GM21737 (cell line): ENCODE data around the gene RPL18A.
"Not testable (repeated sequence)": the region's sequence is repeated elsewhere in the genome, so short reads cannot be mapped to it uniquely, and the experiment has no call there.

ENCODE experiments used
- ATAC-seq: cut with Tn5 transposase; IDR thresholded peaks from one replicate; pipeline ENCODE4 v1.9.1; 2021; ENCODE audit warnings: mild to moderate bottlenecking, moderate library complexity; ENCODE audit not compliant: unreplicated experiment

The RPL18A gene

GRCh38 chr19:17866312-17866963, 6.7 kb downstream of the RPL18A start:
- no peak for ATAC-seq

DNA sequence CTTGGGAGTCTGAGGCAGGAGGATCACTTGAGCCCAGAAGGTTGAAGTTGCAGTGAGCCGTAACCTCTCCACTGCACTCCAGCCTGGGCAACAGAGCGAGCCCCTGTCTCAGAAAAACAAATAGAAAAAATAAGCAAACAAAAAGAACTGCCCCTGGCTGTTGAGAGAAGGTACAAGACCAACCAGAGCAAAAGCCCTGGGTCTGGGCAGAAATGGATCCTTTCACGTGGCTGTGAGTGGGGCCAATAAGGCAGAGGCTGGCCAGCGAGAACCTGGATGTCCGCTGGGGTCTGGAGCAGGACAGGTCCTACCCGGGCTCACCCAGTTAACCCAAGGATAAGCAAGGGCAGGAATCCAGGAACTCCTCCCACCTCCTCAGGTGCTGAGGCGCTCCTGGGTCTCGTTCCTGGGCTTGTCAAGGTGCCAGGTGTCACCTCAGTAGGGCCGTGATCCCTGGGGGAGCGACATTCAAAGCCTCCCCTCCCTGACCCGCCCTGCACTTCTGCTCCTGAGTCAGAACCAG, 7.3 kb downstream of the RPL18A start:
- ATAC-seq = no peak

- ATAC-seq = no peak
These were observed 9.0 kb downstream of the RPL18A start for GRCh38 chr19:17868669-17869068.

GRCh38 chr19:17869114-17869608, 9.5 kb downstream of the RPL18A start:
- no peak for ATAC-seq

- no peak for ATAC-seq
These were observed 11.5 kb downstream of the RPL18A start for GRCh38 chr19:17871032-17871877.

- no peak for ATAC-seq
These were observed 12.2 kb downstream of the RPL18A start, which contains the start of gene SLC5A5 for GRCh38 chr19:17871878-17872250. TSS of gene SLC5A5 (plus strand) at chr19:17871945. CDS start at chr19:17872320, 375 bp downstream.

DNA sequence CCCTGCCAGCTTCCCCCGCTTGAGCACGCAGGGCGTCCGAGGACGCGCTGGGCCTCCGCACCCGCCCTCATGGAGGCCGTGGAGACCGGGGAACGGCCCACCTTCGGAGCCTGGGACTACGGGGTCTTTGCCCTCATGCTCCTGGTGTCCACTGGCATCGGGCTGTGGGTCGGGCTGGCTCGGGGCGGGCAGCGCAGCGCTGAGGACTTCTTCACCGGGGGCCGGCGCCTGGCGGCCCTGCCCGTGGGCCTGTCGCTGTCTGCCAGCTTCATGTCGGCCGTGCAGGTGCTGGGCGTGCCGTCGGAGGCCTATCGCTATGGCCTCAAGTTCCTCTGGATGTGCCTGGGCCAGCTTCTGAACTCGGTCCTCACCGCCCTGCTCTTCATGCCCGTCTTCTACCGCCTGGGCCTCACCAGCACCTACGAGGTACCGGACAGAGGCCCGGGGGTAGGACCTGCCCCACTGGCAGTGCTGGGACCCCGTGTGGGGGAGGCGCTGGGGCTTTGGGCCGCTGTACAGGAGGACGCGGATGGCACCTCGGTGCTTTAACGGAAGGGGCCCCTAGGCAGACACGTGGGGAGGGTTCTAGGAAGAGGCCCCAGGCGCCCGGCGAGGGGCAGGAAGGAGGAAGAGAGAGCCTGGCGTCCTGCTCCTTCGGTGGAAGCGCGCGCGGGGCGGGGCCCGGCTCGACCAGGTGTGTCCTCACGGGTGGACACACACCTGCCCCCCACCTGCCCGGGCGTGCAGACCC, 12.7 kb downstream of the RPL18A start:
- ATAC-seq = no peak

- ATAC-seq = no peak
These were observed 14.4 kb downstream of the RPL18A start for GRCh38 chr19:17873786-17874757.

- no peak for ATAC-seq
These were observed 15.0 kb downstream of the RPL18A start for GRCh38 chr19:17874758-17875135.

GRCh38 chr19:17877696-17878095, 18.0 kb downstream of the RPL18A start:
- ATAC-seq = no peak

- no peak for ATAC-seq
These were observed 19.8 kb downstream of the RPL18A start for GRCh38 chr19:17879466-17879865.

- no peak for ATAC-seq
These were observed 22.0 kb downstream of the RPL18A start for GRCh38 chr19:17881701-17882100.

GRCh38 chr19:17883627-17884410, 24.1 kb downstream of the RPL18A start:
- ATAC-seq = no peak

GRCh38 chr19:17886515-17886914, 26.8 kb downstream of the RPL18A start:
- ATAC-seq = no peak

- not testable (repeated sequence) for ATAC-seq
These were observed 27.5 kb downstream of the RPL18A start for GRCh38 chr19:17887221-17887620.

- ATAC-seq = no peak
These were observed 28.6 kb downstream of the RPL18A start for GRCh38 chr19:17888260-17888659.

DNA sequence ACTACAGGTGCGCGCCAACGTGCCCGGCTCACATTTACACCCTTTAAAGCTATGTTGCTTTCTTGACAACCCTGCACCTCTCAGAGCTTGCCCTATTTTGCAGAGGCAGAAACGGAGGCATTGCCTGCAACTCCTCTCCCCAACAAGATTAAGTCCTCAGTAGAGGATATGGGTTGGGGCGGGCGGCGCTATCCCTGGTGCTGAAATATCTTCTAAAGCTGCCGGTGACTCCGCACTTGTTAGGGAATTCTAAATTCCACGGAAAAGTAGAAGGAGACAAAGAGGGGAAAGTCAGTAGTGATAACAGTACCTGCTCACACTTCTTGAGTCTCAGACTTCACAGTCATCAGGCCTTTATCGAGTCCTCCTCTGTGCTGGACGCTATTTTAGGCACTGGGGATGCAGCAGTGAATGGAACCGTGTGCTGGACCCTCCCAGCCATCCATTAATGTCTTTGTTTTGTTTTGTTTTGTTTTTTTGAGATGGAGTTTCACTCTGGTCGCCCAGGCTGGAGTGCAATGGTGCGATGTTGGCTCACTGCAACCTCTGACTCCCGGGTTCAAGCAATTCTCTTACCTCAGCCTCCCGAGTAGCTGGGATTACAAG, 30.0 kb downstream of the RPL18A start:
- ATAC-seq = no peak

- no peak for ATAC-seq
These were observed 34.1 kb downstream of the RPL18A start for GRCh38 chr19:17893766-17894165.

GRCh38 chr19:17902701-17903100, 43.0 kb downstream of the RPL18A start:
- no peak for ATAC-seq
